ENCODE data around the gene FBLN2.

Gene FBLN2

GRCh38 chr3:13533885-13534301 is 15.0 kb upstream of the FBLN2 start:
- DNase-seq, result no peak

GRCh38 chr3:13535526-13535875 is 13.4 kb upstream of the FBLN2 start:
- DNase-seq, result no peak

- DNase-seq, result no peak
Observed at GRCh38 chr3:13535905-13536304, 13.0 kb upstream of the FBLN2 start.

GRCh38 chr3:13536432-13536831 is 12.5 kb upstream of the FBLN2 start:
- DNase-seq, result no peak

GRCh38 chr3:13536832-13537231 is 12.1 kb upstream of the FBLN2 start:
- no peak for DNase-seq

GRCh38 chr3:13537244-13537908 is 11.5 kb upstream of the FBLN2 start:
- DNase-seq, result no peak

GRCh38 chr3:13537909-13538296 is 11.0 kb upstream of the FBLN2 start:
- DNase-seq, result peak; percentile 92

GRCh38 chr3:13538520-13539291 is 10.2 kb upstream of the FBLN2 start:
- no peak for DNase-seq

- peak; percentile 65 for DNase-seq
Observed at GRCh38 chr3:13539292-13539638, 9.7 kb upstream of the FBLN2 start.

- DNase-seq, result no peak
Observed at GRCh38 chr3:13539671-13540070, 9.3 kb upstream of the FBLN2 start.

GRCh38 chr3:13540297-13540995 is 8.5 kb upstream of the FBLN2 start:
- DNase-seq, result no peak

- DNase-seq, result peak; percentile 35
Observed at GRCh38 chr3:13541691-13542090, 7.2 kb upstream of the FBLN2 start.

GRCh38 chr3:13542142-13542541 is 6.8 kb upstream of the FBLN2 start:
- DNase-seq, result no peak

GRCh38 chr3:13543253-13543652 is 5.7 kb upstream of the FBLN2 start:
- DNase-seq, result peak; percentile 92

- peak; percentile 90 for DNase-seq
Observed at GRCh38 chr3:13544293-13544831, 4.6 kb upstream of the FBLN2 start.

- no peak for DNase-seq
Observed at GRCh38 chr3:13544951-13545651, 3.8 kb upstream of the FBLN2 start.

- no peak for DNase-seq
Observed at GRCh38 chr3:13545952-13546454, 2.9 kb upstream of the FBLN2 start.

- peak; percentile 63 for DNase-seq
Observed at GRCh38 chr3:13546667-13547171, 2.2 kb upstream of the FBLN2 start.

- DNase-seq, result no peak
Observed at GRCh38 chr3:13547591-13548371, 1.1 kb upstream of the FBLN2 start.

GRCh38 chr3:13549623-13550422 is 898 bp downstream of the FBLN2 start:
- no peak for DNase-seq

GRCh38 chr3:13550423-13550690 is 1.4 kb downstream of the FBLN2 start:
- DNase-seq, result no peak
